ENCODE data around the gene KIFAP3.

Gene KIFAP3

GRCh38 chr1:169985757-169986156, 88.7 kb downstream of the KIFAP3 start:
- DNase-seq (ENCODE audit: low spot score), result no peak

DNA sequence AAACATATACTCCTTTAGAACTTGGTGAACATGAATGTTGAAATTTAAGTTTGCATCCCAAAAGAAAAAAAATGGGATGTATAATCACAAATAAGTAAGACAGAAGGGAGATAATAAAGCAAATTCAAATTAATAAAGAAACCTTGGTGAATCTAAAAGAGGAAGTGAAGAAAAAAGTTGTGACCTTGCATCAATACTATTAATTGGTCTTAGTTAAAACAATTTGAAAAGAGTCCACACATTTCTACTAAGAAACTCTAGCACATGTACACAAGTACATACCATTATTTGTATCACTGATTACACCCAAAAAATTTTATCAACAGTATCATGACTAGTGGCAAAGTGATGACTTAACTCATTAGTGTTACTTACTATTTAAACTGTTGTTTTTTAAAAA, 100.4 kb downstream of the KIFAP3 start:
- no peak for DNase-seq (ENCODE audit: low spot score)

DNA sequence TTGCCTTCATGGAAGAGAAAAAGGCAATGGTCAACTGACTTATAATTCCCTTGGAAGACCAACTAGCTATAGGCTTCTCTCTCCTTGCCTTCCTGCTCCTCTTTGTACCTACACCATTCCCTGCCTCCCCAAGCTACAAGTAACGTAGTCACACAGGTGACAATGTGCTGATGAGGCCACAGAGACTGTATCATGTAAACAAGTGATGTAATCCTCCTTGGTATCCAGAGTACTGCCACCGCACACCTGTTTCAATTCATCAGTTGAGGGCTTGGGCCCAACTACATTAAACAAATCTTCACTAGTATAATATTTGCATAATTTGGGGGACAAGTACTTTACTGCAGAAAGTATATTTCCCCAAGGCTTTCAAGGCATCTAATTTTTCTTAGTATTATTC, 104.4 kb downstream of the KIFAP3 start:
- no peak for DNase-seq (ENCODE audit: low spot score)

- no peak for DNase-seq (ENCODE audit: low spot score)
Measured at GRCh38 chr1:169968174-169968573, 106.3 kb downstream of the KIFAP3 start.

DNA sequence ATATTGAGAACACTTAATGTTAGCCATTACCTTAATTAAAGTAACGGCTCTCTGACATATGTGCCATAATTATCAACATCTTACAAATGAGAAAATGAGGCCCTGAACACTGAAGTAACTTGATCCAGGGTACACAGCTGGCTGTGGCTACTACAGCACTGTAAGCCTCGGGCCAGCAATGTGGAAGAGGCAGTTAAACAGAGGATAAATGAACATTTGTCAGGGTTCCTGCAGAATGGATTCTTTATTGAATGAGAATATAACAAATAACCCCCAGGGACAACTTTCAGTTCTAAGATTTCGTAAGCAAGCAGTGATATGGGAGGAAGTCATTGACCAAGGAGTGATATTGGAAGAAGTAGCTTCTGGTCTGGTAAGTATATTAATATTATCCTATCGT, 110.3 kb downstream of the KIFAP3 start:
- DNase-seq (ENCODE audit: low spot score), result no peak

GRCh38 chr1:169959686-169960085, 114.8 kb downstream of the KIFAP3 start:
- no peak for DNase-seq (ENCODE audit: low spot score)

DNA sequence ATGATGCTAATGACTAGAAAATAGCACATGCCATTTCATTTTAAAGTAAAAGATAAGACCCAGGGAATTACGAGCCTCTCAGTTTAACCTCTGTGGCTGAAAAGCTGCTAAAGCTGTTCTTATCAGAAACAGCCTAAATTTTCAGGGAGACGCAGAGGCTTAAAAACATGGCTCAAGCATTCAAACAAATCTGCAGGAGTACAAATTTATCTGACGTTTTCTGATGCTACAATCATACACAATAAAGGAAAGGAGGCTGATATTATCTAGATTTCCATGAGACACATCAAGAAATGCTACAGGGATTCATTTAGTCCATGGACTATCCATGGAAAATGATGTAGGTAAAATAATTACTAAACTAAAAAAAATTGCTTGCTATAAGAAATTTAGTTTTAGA, 115.5 kb downstream of the KIFAP3 start:
- no peak for DNase-seq (ENCODE audit: low spot score)

- no peak for DNase-seq (ENCODE audit: low spot score)
Measured at GRCh38 chr1:169957884-169958283, 116.6 kb downstream of the KIFAP3 start.

- DNase-seq (ENCODE audit: low spot score), result no peak
Measured at GRCh38 chr1:169951108-169951507, 123.4 kb downstream of the KIFAP3 start.

GRCh38 chr1:169949139-169949538, 125.4 kb downstream of the KIFAP3 start:
- no peak for DNase-seq (ENCODE audit: low spot score)

DNA sequence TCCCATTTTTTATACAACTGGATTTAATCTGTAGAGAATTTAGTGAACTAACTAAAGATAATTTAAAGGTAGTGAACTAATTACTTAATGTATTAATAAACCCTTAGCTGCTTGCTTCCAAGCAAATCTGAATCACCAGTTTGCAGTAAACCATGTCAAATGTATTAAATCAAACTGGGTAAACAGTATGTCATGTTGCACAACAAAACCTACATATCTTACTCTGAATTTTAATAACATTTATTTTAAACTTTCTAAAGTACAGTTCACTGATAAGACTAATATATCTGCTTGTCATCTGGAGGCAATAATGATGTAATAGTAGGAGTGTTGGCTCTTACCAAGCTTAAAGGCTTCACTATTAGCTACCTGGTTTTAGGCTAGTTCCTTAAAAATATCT, 128.3 kb downstream of the KIFAP3 start:
- DNase-seq (ENCODE audit: low spot score), result no peak

DNA sequence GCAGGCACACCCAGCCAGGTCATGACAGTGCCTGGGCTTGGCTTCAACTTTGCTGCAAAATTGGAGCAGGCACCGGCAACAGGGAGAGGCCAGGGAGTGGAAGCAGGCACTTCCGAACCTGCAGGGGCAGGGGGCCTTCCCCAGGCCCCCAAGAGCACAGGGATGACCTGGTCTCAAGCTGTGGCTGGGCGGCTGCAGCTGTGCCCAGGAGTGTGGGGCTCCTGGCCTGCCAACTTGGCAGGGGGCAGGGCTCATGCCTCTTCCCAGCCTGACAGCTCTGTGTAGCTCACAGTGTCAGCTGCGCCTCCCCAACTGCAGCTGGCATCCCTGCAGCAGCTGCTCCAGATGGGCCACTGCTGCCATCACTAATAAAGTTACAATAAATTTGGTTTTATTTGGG, 129.3 kb downstream of the KIFAP3 start:
- DNase-seq (ENCODE audit: low spot score), result no peak

DNA sequence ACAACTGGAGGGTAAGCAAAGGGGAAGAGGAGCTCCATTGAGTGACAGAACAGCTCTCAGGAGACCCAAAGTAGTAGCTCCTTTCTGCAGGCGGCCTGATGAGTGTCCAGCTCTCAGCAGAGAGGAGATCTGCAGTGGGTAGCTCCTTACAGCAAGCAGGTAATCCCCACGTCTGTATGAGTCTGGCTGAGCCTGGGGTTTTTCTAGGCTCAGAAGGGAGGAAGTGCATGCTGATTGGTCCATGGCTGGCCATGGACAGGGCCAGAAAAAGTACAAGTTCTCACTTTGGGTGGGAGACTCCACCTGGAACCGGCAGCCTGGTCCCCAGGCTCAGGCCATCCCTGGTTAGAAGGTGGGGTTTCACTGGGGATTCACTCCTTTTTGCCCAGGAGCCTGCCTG, 129.9 kb downstream of the KIFAP3 start:
- DNase-seq (ENCODE audit: low spot score), result no peak

DNA sequence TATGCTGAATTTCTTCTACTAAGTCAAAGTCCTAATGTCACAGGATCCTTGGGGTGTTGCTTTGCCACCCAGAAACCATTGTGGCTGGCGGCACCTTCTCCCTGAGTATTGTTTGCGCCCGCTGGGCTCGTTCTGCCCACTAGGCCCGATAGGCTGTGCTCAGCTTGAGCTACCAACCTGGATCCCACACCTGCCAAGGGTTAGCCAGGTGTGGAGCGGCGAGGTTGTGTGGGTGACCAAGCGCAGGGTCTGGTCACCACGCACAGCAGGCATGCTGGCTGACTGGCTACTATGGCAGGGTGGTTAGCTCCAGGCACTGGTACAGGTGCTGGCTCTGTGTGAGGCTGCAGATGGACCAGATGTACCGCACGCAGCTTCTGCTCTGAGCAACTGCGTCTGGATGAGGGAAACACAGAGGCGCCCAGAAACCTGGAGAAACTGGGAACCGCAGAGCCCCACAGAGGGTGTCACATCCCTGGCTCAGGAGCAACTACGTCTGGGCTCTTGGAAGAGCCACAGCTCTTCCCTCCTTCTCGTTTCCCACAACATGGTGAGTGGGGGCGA, 130.4 kb downstream of the KIFAP3 start:
- no peak for DNase-seq (ENCODE audit: low spot score)

GRCh38 chr1:169941982-169942830, 132.3 kb downstream of the KIFAP3 start:
- peak; percentile 20 for DNase-seq (ENCODE audit: low spot score)

- DNase-seq (ENCODE audit: low spot score), result no peak
Measured at GRCh38 chr1:169933984-169934725, 140.3 kb downstream of the KIFAP3 start.

DNA sequence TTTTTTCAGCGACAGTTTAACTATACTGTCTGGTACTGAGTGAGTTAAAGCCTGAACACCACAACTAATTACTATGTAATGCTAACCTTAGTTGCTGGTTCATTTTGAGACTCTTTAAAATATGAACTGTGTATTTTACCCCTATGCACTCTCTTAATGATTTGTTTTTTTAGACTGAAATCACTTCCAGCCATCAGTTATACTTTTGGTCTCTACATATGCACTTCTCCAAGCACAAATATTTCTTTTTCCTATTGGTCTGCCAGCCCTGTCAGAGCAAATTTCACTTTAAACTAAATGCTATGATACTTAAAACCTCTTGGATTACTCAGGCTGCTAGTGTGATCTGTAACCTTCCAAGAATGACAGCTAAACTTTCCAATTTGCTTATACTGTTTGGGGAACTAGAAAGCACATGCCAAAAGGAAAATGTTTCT, 142.7 kb downstream of the KIFAP3 start:
- DNase-seq (ENCODE audit: low spot score), result no peak

DNA sequence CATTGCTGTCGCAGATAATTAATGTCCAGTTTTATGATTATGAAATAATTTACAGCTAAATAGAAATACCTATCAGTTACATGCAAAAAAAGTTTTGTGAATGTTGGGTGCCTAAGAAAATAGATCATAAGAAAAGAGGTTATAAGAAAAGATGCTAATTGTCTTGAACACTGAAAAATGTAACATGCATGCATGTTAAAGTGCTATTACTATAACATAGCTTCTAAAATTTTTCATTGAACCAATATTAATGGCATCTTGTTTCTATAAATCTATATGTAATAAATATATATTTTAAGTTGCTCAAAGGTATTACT, 145.3 kb downstream of the KIFAP3 start:
- no peak for DNase-seq (ENCODE audit: low spot score)

DNA sequence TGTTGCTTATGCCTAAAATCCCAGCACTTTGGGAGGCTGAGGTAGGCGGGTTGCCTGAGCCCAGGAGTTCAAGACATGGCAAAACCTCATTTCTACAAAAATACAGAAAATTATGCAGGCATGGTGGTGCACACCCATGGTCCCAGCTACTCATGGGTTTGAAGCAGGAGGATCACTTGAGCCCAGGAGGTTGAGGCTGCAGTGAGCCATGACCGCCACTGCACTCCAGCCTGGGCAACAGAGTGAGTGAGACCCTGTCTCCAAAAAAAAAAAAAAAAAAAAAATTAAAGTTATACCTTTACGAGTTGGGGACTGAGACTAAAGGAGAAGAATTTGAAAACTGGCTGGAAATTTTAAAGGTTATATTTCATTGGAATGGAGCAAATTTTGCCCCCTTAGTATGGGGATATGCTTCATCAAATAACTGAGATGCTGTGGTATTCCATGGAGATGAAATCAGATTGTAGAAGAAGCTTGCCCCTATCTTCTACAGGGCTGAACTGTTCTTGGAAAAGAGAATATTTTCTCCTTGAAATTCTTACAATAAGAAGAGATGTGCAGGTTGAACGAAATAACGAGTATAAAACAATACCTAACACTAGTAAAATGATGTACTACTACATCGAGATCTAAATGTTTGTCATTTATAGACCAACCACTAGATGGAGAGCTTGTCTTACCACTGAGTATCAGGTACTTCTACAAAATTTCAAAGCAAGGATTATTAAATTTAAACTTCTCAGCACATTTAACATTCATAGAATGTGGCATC, 145.9 kb downstream of the KIFAP3 start:
- peak; percentile 59 for DNase-seq (ENCODE audit: low spot score)

- no peak for DNase-seq (ENCODE audit: low spot score)
Measured at GRCh38 chr1:169925505-169926482, 148.7 kb downstream of the KIFAP3 start.

DNA sequence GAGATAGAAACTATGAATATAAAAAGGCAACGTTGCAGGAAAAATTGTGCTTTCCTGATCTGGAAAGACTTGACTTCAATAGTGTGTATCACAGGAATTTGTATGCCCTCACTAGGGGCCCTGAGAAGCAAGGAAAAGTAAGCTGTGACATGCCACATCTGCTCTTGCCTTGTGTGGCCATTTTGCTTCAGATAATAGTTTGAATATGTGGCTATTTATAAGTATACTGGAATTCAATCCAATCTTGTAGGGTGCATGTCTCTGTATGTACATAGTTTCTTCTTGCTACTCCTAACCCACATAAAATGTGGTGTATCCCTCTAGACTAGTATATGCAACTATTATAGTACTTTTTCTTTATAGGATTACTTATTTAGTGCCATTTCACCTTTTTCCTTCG, 149.7 kb downstream of the KIFAP3 start:
- DNase-seq (ENCODE audit: low spot score), result no peak
